ENCODE measurements around the gene CA6.

- TF ChIP-seq, protein P1, sequence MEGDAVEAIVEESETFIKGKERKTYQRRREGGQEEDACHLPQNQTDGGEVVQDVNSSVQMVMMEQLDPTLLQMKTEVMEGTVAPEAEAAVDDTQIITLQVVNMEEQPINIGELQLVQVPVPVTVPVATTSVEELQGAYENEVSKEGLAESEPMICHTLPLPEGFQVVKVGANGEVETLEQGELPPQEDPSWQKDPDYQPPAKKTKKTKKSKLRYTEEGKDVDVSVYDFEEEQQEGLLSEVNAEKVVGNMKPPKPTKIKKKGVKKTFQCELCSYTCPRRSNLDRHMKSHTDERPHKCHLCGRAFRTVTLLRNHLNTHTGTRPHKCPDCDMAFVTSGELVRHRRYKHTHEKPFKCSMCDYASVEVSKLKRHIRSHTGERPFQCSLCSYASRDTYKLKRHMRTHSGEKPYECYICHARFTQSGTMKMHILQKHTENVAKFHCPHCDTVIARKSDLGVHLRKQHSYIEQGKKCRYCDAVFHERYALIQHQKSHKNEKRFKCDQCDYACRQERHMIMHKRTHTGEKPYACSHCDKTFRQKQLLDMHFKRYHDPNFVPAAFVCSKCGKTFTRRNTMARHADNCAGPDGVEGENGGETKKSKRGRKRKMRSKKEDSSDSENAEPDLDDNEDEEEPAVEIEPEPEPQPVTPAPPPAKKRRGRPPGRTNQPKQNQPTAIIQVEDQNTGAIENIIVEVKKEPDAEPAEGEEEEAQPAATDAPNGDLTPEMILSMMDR (conservative IDR thresholded peaks at IDR 0.05; ENCODE audit: low read length) = 0 out of 2 replicates have a peak, but pooled peaks have one; percentile 11
- TF ChIP-seq EZH2phosphoT487 (IDR thresholded peaks at IDR 0.05; ENCODE audit: borderline replicate concordance) = no peak
Measured at GRCh38 chr1:8903410-8903809, 42.3 kb upstream of the CA6 start.

Data from Loucy (cell line).